CD4-positive, alpha-beta T cell treated with Interleukin-15 for 4 hours (primary cell): ENCODE data around the gene SMIM35.

ENCODE experiments used
- DNase-seq: peaks from one replicate; pipeline ENCODE4 v3.0.0-alpha.2; 2020; ENCODE audit warnings: low spot score

Gene SMIM35

GRCh38 chr11:118109231-118109630, 22.5 kb upstream of the SMIM35 start:
- no peak for DNase-seq

DNA sequence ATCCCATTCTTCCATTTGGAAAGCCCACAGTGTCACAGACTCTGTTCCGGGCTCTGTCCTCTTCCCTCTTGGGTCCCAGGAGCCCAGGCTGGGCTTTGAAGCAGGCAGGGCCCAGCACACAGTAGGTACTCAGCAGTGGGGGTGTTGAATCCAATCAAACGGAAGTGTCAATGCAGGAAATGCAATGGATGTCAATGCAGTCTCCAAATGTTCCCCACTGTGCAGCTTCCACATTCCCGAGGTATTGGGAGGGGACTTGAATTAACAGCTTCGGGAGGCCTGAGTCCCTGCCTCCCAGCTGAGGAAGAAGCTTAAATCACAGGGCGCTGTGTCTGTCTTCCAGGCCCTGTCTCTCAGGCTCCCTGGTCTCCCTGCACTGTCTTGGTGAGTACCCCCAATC, 21.8 kb upstream of the SMIM35 start:
- DNase-seq, result no peak

DNA sequence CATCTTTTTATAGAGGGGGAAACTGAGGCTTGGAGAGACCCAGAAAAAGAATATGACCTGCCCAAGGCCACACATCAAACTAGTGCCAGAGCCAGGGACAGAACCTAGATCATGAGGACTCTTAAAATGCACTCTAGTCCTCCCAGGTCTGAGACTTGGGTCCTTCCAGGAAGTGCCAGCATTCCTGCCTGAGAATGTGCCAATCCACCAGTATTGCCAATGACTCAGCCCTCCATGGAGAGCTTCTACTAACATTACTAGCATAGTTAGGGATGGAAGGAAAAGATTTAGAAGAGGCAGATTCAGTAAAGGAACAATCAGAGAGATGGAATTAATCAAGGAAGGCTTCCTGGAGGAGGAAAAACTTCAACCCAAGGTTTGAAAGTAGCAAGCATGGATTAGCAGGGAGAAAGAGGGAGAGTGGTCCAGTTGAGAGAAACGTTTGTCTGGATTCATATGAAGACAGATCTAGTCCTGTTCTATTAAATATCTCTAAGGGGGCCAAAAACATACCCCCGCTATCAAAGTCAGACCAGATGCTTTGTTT, 20.1 kb upstream of the SMIM35 start:
- no peak for DNase-seq

GRCh38 chr11:118105657-118106305, 19.0 kb upstream of the SMIM35 start:
- no peak for DNase-seq

DNA sequence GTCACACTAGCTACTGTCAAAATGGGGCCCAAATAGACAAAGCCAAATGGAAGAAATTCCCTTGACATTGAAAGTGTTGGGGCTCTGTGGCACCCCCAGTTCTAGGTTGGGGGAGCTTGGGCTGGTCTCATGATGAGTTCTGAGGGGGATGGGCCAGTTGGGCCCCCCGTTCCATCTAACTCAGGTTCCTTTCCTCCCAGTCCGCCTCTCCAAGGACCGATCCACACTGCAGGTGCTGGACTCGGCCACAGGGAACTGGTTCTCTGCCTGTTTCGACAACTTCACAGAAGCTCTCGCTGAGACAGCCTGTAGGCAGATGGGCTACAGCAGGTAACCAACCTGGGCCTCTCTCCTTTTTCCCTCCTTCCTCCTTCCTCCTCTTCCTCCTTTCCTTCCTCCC, 17.7 kb upstream of the SMIM35 start:
- DNase-seq, result no peak

- DNase-seq, result no peak
Observed at GRCh38 chr11:118102721-118103261, 16.0 kb upstream of the SMIM35 start.

GRCh38 chr11:118100691-118101232, 14.0 kb upstream of the SMIM35 start:
- no peak for DNase-seq

DNA sequence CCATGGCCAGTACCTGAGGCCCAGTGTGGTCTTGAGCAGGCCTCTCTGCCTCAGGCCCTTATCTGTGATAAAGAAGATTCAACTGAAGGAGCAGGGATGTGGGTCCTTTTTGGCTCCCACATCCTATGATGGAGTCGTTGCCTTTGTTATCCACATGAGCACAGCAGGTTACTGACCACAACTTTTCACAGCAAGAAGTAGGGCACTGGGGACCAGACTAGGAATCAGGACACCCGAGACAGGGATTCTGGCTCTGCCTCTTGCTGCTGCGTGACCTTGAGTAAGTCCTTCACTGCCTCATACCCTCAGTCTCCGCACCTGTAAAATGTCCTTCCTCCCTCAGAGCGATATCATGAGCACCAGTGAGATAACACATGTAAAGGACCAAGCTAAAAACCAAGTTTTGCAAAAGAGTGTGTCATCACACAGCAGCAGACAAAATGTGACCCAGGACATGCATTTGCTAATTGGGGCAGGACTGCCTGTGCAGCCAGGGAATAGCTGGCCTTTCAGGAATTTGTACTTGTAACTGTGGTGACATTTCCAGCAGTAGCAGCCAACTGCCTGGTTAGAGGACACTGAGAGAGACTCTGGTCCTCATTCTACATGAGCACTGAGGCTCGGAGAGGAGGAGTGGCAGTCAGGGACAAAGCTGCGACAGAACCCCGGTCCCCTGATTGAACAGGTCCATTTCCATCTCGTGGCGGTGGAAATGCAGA, 13.2 kb upstream of the SMIM35 start:
- no peak for DNase-seq

DNA sequence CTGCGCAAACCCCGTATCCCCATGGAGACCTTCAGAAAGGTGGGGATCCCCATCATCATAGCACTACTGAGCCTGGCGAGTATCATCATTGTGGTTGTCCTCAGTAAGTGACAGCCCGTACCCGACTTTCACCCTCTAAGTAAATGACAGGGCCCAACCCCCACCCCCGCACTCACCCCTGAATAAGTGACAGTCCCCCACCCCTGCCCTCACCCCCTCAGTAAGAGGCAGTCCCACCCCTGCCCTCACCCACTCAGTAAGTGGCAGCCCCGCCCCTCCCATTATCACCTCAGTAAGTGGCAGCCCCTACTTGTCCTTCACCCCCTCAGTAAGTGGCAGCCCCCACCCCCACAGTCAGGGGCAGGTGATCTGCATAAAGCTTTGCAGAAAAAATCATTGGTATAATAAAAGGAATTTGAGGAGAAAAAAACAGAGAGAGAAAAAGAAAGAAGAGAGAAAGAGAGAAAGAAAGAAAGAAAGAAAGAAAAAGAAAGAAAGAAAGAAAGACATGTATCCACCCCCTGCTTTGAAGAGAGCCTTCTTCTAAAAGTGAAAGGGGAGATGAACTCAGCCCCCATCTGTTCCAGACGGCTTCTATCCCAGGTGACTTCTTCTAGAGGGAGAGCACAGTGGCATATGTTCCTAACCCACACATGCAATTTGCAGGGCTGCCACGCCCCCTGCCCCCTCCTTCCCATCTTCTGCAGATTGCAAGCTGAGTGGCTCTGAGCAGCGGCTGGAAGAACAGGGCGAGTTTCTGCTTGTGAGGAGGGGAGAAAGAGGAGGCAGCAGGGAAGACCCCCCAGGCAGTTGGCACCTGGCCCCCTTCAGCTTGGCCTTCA, 12.5 kb upstream of the SMIM35 start:
- no peak for DNase-seq

GRCh38 chr11:118095967-118096367, 9.2 kb upstream of the SMIM35 start:
- DNase-seq, result no peak

GRCh38 chr11:118095493-118095892, 8.7 kb upstream of the SMIM35 start:
- no peak for DNase-seq

- no peak for DNase-seq
Observed at GRCh38 chr11:118092907-118093571, 6.3 kb upstream of the SMIM35 start.

GRCh38 chr11:118091690-118092089, 4.9 kb upstream of the SMIM35 start:
- DNase-seq, result no peak

GRCh38 chr11:118090545-118091162, 3.9 kb upstream of the SMIM35 start:
- DNase-seq, result no peak

DNA sequence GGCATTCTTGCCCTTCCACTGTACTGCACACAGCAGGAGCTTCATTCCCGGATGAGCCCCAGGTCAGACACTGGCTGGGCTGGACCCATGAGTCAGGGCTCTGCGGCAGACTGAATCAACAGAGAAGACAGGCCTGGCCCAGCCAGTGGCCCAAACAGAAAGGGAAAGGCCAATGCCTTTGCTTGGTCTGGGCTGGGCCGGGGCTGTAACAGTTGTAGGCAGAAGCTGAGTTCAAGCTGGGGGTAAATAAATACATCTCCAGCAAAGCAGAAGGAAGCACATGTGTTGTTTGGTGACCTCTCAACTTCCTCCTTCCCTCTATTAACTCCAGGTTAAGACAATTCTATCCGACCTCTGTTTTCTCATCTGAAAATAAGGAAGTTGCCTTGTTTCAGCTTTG, 1.8 kb upstream of the SMIM35 start:
- no peak for DNase-seq

- DNase-seq, result no peak
Observed at GRCh38 chr11:118087931-118088330, 1.2 kb upstream of the SMIM35 start.

- DNase-seq, result no peak
Observed at GRCh38 chr11:118084656-118085055, 2.1 kb downstream of the SMIM35 start.

DNA sequence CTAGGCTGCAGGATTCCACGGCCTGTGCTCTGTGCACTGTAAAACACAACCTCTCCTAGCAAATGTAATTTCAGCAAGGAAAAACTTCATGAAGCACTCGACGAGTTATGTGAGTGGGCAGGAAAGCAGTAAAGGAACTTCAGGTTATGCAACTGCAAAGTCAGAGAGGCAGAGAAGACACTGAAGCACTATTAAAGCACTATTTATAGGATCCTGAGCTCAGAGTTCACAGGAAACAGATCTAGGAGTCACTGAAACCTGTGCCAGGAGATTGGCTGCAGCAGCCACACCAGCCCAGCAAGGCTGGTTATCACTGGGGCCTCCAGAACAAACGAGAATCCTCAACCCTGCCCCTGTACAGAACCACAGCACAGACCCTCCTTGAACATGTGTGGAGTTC, 2.5 kb downstream of the SMIM35 start:
- DNase-seq, result no peak

- no peak for DNase-seq
Observed at GRCh38 chr11:118082880-118083552, 3.7 kb downstream of the SMIM35 start.

DNA sequence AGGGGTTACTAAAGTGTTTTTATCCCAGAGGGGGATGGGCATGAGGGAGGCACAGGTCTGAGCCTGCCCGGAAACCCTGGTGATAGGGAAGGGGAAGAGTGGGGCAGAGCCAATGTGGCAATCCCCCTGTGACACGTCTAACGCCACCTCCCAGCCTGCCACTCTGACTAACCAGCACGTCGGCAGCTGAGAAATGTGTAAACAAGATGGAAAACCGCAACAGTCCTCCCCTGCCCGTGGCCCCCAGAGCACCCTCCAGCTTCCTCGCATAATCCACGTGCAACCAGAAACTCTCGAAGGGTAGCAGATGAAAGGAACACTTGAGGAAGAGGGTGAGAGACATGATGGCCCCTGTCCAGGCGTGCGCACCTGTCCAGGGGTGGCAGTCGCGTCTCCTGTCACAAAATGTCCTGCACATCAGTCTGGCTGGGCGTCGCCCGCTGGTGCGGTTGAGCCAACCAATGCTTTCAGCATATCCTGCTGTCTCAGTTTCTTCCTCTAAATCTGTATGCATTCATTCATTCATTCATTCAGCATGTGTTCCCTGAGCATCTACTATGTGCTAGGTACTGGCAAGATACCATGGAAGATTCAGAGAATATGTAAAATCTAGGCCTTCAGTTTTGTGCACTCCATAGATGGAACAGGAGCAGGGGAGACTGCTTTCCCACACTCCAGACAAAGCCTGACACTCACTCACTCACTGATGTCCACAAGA, 5.4 kb downstream of the SMIM35 start:
- no peak for DNase-seq
